Spleen (tissue), 7 donors: ENCODE results near the gene TMEM45A.

Experiments used
- POLR2A ChIP-seq, 3 donors: fragments of 450-650 bp; IDR thresholded peaks; one replicate each; pipeline ENCODE4 v1.5.1; 2017; ENCODE audit warnings: antibody characterized with exemption in 3 of 3, mild to moderate bottlenecking in 1 of 3
- POLR2AphosphoS5 ChIP-seq, 3 donors: sonication (generic); formaldehyde crosslinking; IDR thresholded peaks; one replicate each; pipeline ENCODE4 v1.5.1; 2017; ENCODE audit warnings: antibody characterized with exemption in 3 of 3
- TF ChIP-seq, protein P1 (sequence below), 11 experiments: fragments of 200-600 bp in 7 of 11; fragments of 450-650 bp in 4 of 11; sonication (generic) in 4 of 11; IDR thresholded peaks in 8 of 11; conservative IDR thresholded peaks in 3 of 11; 1 replicate in 7 of 11; 2 replicates in 4 of 11; pipeline versions ENCODE4 v1.4.0 to v1.8.0; 2016 to 2021; ENCODE audit warnings: antibody characterized with exemption in 11 of 11, inconsistent platforms in 4 of 11, mild to moderate bottlenecking in 1 of 11
- donor health status: DM: no; HTN: no; CAD: no; lungs with moderate emphysema.
- donor health status: DM: no; HTN: no; CAD: no.
- donor health status: DM: no; HTN: no; CAD: no.

DNA sequence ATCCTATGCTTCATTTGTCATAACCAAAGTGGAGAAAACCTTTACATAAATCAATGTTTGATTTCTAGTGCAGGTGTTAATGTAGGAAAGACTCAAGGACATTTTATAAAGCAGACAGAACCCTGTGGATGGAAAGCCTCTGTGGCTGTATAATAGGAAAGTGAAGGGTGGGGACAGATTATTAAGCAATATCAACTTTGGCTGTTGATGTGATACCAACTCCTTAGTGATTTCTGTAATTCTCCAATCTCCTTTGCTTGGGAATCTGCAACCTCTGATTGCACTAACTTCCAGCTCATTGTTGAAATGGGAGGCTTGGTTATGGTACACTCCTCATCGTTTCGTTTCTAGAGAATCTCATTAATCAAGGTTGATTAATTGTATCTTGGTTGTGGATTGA is 87.7 kb downstream of the TMEM45A start:
- TF ChIP-seq, protein P1, sequence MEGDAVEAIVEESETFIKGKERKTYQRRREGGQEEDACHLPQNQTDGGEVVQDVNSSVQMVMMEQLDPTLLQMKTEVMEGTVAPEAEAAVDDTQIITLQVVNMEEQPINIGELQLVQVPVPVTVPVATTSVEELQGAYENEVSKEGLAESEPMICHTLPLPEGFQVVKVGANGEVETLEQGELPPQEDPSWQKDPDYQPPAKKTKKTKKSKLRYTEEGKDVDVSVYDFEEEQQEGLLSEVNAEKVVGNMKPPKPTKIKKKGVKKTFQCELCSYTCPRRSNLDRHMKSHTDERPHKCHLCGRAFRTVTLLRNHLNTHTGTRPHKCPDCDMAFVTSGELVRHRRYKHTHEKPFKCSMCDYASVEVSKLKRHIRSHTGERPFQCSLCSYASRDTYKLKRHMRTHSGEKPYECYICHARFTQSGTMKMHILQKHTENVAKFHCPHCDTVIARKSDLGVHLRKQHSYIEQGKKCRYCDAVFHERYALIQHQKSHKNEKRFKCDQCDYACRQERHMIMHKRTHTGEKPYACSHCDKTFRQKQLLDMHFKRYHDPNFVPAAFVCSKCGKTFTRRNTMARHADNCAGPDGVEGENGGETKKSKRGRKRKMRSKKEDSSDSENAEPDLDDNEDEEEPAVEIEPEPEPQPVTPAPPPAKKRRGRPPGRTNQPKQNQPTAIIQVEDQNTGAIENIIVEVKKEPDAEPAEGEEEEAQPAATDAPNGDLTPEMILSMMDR (IDR thresholded peaks at IDR 0.05 in 8 of 11, conservative IDR thresholded peaks at IDR 0.05 in 3 of 11) = no peak
- TF ChIP-seq POLR2A (IDR thresholded peaks at IDR 0.05) = no peak
- TF ChIP-seq POLR2AphosphoS5 (IDR thresholded peaks at IDR 0.05) = no peak
